ENCODE results near the gene GALC. TPM values are rescaled to one million over a fixed set of nuclear protein-coding genes. Genes with fewer than 3 reads are reported as not detected.

Gene GALC
- polyA plus RNA-seq, 4 donors, result 38.3 to 49.6 (median 40.0) TPM

- DNase-seq (ENCODE audit: low read depth in 4 of 4, low spot score in 3 of 4), result no peak
Observed at GRCh38 chr14:87894920-87895319, 98.1 kb downstream of the GALC start.

GRCh38 chr14:87892763-87893162, 100.2 kb downstream of the GALC start:
- DNase-seq (ENCODE audit: low read depth in 4 of 4, low spot score in 3 of 4), result no peak

- DNase-seq (ENCODE audit: low read depth in 4 of 4, low spot score in 3 of 4), result no peak
Observed at GRCh38 chr14:87888136-87888999, 104.6 kb downstream of the GALC start.

- no peak for DNase-seq (ENCODE audit: low read depth in 4 of 4, low spot score in 3 of 4)
Observed at GRCh38 chr14:87883750-87884149, 109.2 kb downstream of the GALC start.

Other genes with a start within 250 kb of the GALC start
- under 1 TPM; 0.53 to 0.64 (median 0.55) TPM for gene GPR65, start 12.0 kb upstream of the GALC start, polyA plus RNA-seq (ENCODE audit: insufficient read length in 4 of 4)

Data from left renal pelvis (tissue), 4 donors.